ENCODE results near the gene NCKIPSD. TPM values are rescaled to one million over a fixed set of nuclear protein-coding genes. Genes with fewer than 3 reads are reported as not detected.

The NCKIPSD gene
- total RNA-seq, 1 donor from 2014 or later, result 24.7 TPM

DNA sequence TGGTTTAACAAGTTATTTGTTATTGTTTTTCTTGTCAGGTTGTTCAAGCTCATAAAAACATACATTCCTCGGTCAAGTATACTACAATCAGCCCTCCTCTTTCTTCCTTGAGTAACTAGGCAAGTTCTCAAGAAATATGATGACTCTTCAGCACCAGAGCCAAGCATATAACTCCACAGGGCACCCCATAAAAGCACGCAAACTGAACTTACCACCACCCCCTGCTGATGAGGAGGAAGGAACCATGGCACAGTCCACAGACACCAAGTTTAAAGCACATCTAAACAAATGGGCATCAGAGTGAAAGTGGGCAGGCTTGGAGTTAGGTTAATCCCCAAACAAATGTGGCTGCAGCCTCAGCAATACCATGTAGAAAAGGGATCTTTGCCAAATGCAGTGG is 26.0 kb upstream of the NCKIPSD start:
- Mint-ChIP-seq H3K9me3 (ENCODE audit: low read depth) (no peaks in the 10 kb centered on the region), H3K27ac (ENCODE audit: unreplicated experiment) (peak overlapping the region; percentile 42), H3K4me3 (ENCODE audit: unreplicated experiment) (no peak overlapping the region), H3K4me1 (ENCODE audit: low read depth) (peaks cover 57% of the 10 kb centered on the region), H3K36me3 (ENCODE audit: low read depth) (peaks cover 8% of the 10 kb centered on the region), H3K27me3 (ENCODE audit: low read depth) (no peaks in the 10 kb centered on the region)
- DNase-seq (ENCODE audit: low spot score), result no peak
- TF ChIP-seq, protein P1, sequence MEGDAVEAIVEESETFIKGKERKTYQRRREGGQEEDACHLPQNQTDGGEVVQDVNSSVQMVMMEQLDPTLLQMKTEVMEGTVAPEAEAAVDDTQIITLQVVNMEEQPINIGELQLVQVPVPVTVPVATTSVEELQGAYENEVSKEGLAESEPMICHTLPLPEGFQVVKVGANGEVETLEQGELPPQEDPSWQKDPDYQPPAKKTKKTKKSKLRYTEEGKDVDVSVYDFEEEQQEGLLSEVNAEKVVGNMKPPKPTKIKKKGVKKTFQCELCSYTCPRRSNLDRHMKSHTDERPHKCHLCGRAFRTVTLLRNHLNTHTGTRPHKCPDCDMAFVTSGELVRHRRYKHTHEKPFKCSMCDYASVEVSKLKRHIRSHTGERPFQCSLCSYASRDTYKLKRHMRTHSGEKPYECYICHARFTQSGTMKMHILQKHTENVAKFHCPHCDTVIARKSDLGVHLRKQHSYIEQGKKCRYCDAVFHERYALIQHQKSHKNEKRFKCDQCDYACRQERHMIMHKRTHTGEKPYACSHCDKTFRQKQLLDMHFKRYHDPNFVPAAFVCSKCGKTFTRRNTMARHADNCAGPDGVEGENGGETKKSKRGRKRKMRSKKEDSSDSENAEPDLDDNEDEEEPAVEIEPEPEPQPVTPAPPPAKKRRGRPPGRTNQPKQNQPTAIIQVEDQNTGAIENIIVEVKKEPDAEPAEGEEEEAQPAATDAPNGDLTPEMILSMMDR (IDR thresholded peaks at IDR 0.05), result no peak

GRCh38 chr3:48709051-48709461 is 23.3 kb upstream of the NCKIPSD start:
- Mint-ChIP-seq H3K4me1 (ENCODE audit: low read depth) (peaks cover 40% of the 10 kb centered on the region), H3K27ac (ENCODE audit: unreplicated experiment) (peak overlapping the region; percentile 83), H3K9me3 (ENCODE audit: low read depth) (no peaks in the 10 kb centered on the region), H3K36me3 (ENCODE audit: low read depth) (peaks cover 8% of the 10 kb centered on the region), H3K27me3 (ENCODE audit: low read depth) (no peaks in the 10 kb centered on the region), H3K4me3 (ENCODE audit: unreplicated experiment) (no peak overlapping the region)
- no peak for DNase-seq (ENCODE audit: low spot score)
- TF ChIP-seq, protein P1 (IDR thresholded peaks at IDR 0.05), result no peak

DNA sequence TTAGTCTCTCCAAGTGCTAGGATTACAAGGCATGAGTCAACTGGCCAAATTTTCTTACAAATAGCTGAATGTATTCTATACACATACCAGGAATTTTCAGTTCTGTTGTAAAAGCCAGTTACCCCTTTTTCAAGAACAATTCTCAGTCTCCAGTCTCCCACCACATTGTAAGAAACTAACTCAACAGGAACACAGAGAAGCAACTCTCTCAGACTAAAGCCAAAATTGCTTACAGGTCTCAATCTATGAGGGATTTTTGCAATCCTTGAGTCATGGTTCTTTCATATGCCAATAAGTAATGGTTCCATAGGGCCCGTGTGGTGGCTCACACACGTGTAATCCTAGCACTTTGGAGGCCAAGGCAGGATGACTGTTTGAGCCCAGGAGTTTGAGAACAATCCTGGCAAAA is 22.8 kb upstream of the NCKIPSD start:
- H3K27ac Mint-ChIP-seq (ENCODE audit: unreplicated experiment), result peak overlapping the region; percentile 83
- TF ChIP-seq, protein P1 (IDR thresholded peaks at IDR 0.05), result no peak
- H3K4me3 Mint-ChIP-seq (ENCODE audit: unreplicated experiment), result no peak overlapping the region

GRCh38 chr3:48707157-48707556 is 21.4 kb upstream of the NCKIPSD start:
- Mint-ChIP-seq H3K27ac (ENCODE audit: unreplicated experiment) (no peak overlapping the region), H3K27me3 (ENCODE audit: low read depth) (no peaks in the 10 kb centered on the region), H3K9me3 (ENCODE audit: low read depth) (no peaks in the 10 kb centered on the region), H3K4me3 (ENCODE audit: unreplicated experiment) (no peak overlapping the region), H3K36me3 (ENCODE audit: low read depth) (peaks cover 12% of the 10 kb centered on the region), H3K4me1 (ENCODE audit: low read depth) (peaks cover 45% of the 10 kb centered on the region)
- no peak for DNase-seq (ENCODE audit: low spot score)
- TF ChIP-seq, protein P1 (IDR thresholded peaks at IDR 0.05), result no peak

More for the DNA sequence above, 22.8 kb upstream of the NCKIPSD start:
- Mint-ChIP-seq H3K4me1 (ENCODE audit: low read depth) (peaks cover 41% of the 10 kb centered on the region), H3K27me3 (ENCODE audit: low read depth) (no peaks in the 10 kb centered on the region), H3K36me3 (ENCODE audit: low read depth) (peaks cover 9% of the 10 kb centered on the region), H3K9me3 (ENCODE audit: low read depth) (no peaks in the 10 kb centered on the region)
- DNase-seq (ENCODE audit: low spot score), result no peak

DNA sequence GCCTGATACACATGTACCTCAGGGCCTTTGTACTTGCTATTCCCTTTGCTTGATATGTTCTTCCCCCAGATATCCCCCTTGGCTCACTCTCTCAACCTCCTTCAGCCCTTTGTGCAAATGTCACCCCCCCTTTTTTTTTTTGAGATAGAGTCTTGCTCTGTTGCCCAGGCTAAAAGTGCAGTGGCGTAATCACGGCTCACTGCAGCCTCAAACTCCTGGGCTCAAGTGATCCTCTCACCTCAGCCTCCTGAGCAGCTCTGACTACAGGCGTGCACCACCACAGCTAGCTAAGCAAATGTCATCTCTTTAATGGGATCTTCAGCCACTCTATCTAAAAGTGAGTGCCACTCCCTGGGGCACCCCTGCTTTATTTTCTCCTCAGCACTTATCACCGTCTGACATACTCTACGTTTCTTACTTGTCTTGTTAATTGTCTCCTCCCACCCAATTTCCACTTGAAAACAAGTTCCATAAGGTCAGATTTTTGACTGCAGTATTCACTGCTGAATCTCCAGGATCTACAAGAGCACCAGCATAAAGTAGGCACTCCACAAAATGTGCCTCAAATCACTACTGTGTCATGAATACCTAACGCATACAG is 16.7 kb upstream of the NCKIPSD start:
- DNase-seq (ENCODE audit: low spot score), result no peak
- Mint-ChIP-seq H3K9me3 (ENCODE audit: low read depth) (no peaks in the 10 kb centered on the region), H3K4me3 (ENCODE audit: unreplicated experiment) (no peak overlapping the region), H3K27ac (ENCODE audit: unreplicated experiment) (peak overlapping the region; percentile 19), H3K4me1 (ENCODE audit: low read depth) (peaks cover 30% of the 10 kb centered on the region), H3K36me3 (ENCODE audit: low read depth) (peaks cover 13% of the 10 kb centered on the region), H3K27me3 (ENCODE audit: low read depth) (no peaks in the 10 kb centered on the region)
- TF ChIP-seq, protein P1 (IDR thresholded peaks at IDR 0.05), result no peak

Data from chondrocyte (in vitro differentiated cells).